ENCODE data around the gene DAB2IP.
A peak's percentile ranks its signal among the peaks of the same experiment; 100 is the strongest.

DAB2IP gene

GRCh38 chr9:121645003-121645402, 6.4 kb upstream of the DAB2IP start:
- Histone ChIP-seq H2AFZ (ENCODE audit: low read depth, low read length) (no peak overlapping the region), H3K4ac (ENCODE audit: low read depth in 1 of 2, low read length in 2 of 2) (no peak overlapping the region), H4K91ac (ENCODE audit: low read length) (no peak overlapping the region), H3K4me2 (ENCODE audit: low read length, poor library complexity, severe bottlenecking) (no peak overlapping the region), H2BK12ac (ENCODE audit: low read length in 2 of 2) (no peak overlapping the region), H3K27me3 (ENCODE audit: control insufficient read depth in 1 of 2, insufficient read depth in 1 of 2, low read length in 2 of 2) (peaks cover 0 to 34% of the 10 kb centered on the region in 2 experiments), H2AK5ac (ENCODE audit: low read length, severe bottlenecking) (peak overlapping the region; percentile 5), H4K8ac (ENCODE audit: low read length) (no peak overlapping the region), H2BK15ac (ENCODE audit: low read depth, poor library complexity, severe bottlenecking) (no peak overlapping the region), H2BK5ac (ENCODE audit: low read depth, low read length, poor library complexity, severe bottlenecking) (no peak overlapping the region), H3K4me1 (ENCODE audit: control insufficient read depth, insufficient read depth, low read depth, low read length) (peaks cover 35% of the 10 kb centered on the region), H3K14ac (ENCODE audit: low read length in 2 of 2) (no peak overlapping the region), H3K36me3 (ENCODE audit: control insufficient read depth in 1 of 2, insufficient read depth in 2 of 2, low read depth in 1 of 2, low read length in 2 of 2) (no peaks in the 10 kb centered on the region), H3K79me1 (replicated peaks; ENCODE audit: low read length, poor library complexity, severe bottlenecking) (no peaks in the 10 kb centered on the region), H3K27ac (ENCODE audit: low read length, poor library complexity, severe bottlenecking) (no peak overlapping the region), H3K9me3 (ENCODE audit: control insufficient read depth, low read length) (no peaks in the 10 kb centered on the region), H3K18ac (ENCODE audit: low read depth in 1 of 2, low read length in 2 of 2) (no peak overlapping the region), H3K9ac (ENCODE audit: low read length) (no peak overlapping the region), H2BK120ac (ENCODE audit: low read depth, low read length) (no peak overlapping the region), H3K23ac (ENCODE audit: low read length in 2 of 2) (no peak overlapping the region), H3K4me3 (ENCODE audit: insufficient read depth in 1 of 2, low read depth in 1 of 2, low read length in 2 of 2) (no peak overlapping the region)
- DNase-seq, result no peak
- WGBS, result 80% methylated on average over 4 of the region's 4 CpGs

- H2BK120ac ChIP-seq (ENCODE audit: low read depth, low read length), result no peak overlapping the region
- WGBS, result 37% methylated on average over 18 of the region's 22 CpGs
- H4K91ac ChIP-seq (ENCODE audit: low read length), result no peak overlapping the region
- peak overlapping the region; percentile 4 for H3K4me2 ChIP-seq (ENCODE audit: low read length, poor library complexity, severe bottlenecking)
- no peak overlapping the region for H3K14ac ChIP-seq (ENCODE audit: low read length in 2 of 2)
- no peak overlapping the region for H3K27ac ChIP-seq (ENCODE audit: low read length, poor library complexity, severe bottlenecking)
- DNase-seq, result no peak
- no peak overlapping the region for H3K4me3 ChIP-seq (ENCODE audit: insufficient read depth in 1 of 2, low read depth in 1 of 2, low read length in 2 of 2)
- no peak overlapping the region for H2BK5ac ChIP-seq (ENCODE audit: low read depth, low read length, poor library complexity, severe bottlenecking)
- no peaks in the 10 kb centered on the region for H3K9me3 ChIP-seq (ENCODE audit: control insufficient read depth, low read length)
- H3K27me3 ChIP-seq (ENCODE audit: control insufficient read depth in 1 of 2, insufficient read depth in 1 of 2, low read length in 2 of 2), result peaks cover 0 to 44% of the 10 kb centered on the region in 2 experiments
- no peak overlapping the region for H4K8ac ChIP-seq (ENCODE audit: low read length)
- H3K18ac ChIP-seq (ENCODE audit: low read depth in 1 of 2, low read length in 2 of 2), result no peak overlapping the region
- no peaks in the 10 kb centered on the region for H3K36me3 ChIP-seq (ENCODE audit: control insufficient read depth in 1 of 2, insufficient read depth in 2 of 2, low read depth in 1 of 2, low read length in 2 of 2)
- no peak overlapping the region for H3K9ac ChIP-seq (ENCODE audit: low read length)
- peaks cover 44% of the 10 kb centered on the region for H3K4me1 ChIP-seq (ENCODE audit: control insufficient read depth, insufficient read depth, low read depth, low read length)
- H2AFZ ChIP-seq (ENCODE audit: low read depth, low read length), result no peak overlapping the region
- H3K23ac ChIP-seq (ENCODE audit: low read length in 2 of 2), result no peak overlapping the region
- H3K4ac ChIP-seq (ENCODE audit: low read depth in 1 of 2, low read length in 2 of 2), result no peak overlapping the region
- no peaks in the 10 kb centered on the region for H3K79me1 ChIP-seq (replicated peaks; ENCODE audit: low read length, poor library complexity, severe bottlenecking)
- no peak overlapping the region for H2BK12ac ChIP-seq (ENCODE audit: low read length in 2 of 2)
- H2BK15ac ChIP-seq (ENCODE audit: low read depth, poor library complexity, severe bottlenecking), result peak overlapping the region; percentile 35
- peak overlapping the region; percentile 26 for H2AK5ac ChIP-seq (ENCODE audit: low read length, severe bottlenecking)
These were observed 5.3 kb upstream of the DAB2IP start for GRCh38 chr9:121645853-121646807.

DNA sequence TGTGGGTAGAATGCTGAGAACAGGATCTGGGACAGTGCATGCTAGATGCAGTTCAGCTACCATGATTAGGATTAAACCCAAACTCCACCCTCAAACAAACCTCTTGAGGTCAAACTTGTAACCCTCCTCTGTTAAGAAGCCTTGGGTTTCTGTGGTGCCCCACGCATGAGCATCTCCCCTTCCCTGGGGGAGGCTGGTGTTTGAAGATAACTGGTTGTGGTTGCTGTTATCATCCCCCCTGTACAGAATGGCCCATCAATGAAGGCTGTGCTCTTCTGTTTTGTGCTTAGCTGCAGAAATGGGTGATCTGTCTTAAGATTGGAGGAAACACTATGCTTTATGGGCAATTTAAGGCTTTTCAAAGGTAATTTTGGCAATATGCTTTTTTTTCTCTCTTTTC, 4.4 kb upstream of the DAB2IP start:
- H3K18ac ChIP-seq (ENCODE audit: low read depth in 1 of 2, low read length in 2 of 2), result no peak overlapping the region
- no peak overlapping the region for H3K4ac ChIP-seq (ENCODE audit: low read depth in 1 of 2, low read length in 2 of 2)
- 77% methylated on average over 1 of the region's 1 CpG for WGBS
- H2AK5ac ChIP-seq (ENCODE audit: low read length, severe bottlenecking), result no peak overlapping the region
- peaks cover 3% of the 10 kb centered on the region for H3K79me1 ChIP-seq (replicated peaks; ENCODE audit: low read length, poor library complexity, severe bottlenecking)
- H3K36me3 ChIP-seq (ENCODE audit: control insufficient read depth in 1 of 2, insufficient read depth in 2 of 2, low read depth in 1 of 2, low read length in 2 of 2), result no peaks in the 10 kb centered on the region
- H3K4me2 ChIP-seq (ENCODE audit: low read length, poor library complexity, severe bottlenecking), result no peak overlapping the region
- no peak overlapping the region for H2BK5ac ChIP-seq (ENCODE audit: low read depth, low read length, poor library complexity, severe bottlenecking)
- H3K27me3 ChIP-seq (ENCODE audit: control insufficient read depth in 1 of 2, insufficient read depth in 1 of 2, low read length in 2 of 2), result peaks cover 0 to 48% of the 10 kb centered on the region in 2 experiments
- H3K27ac ChIP-seq (ENCODE audit: low read length, poor library complexity, severe bottlenecking), result no peak overlapping the region
- no peak overlapping the region for H3K9ac ChIP-seq (ENCODE audit: low read length)
- no peak overlapping the region for H3K23ac ChIP-seq (ENCODE audit: low read length in 2 of 2)
- no peak overlapping the region for H2BK12ac ChIP-seq (ENCODE audit: low read length in 2 of 2)
- H4K91ac ChIP-seq (ENCODE audit: low read length), result no peak overlapping the region
- DNase-seq, result no peak
- H3K4me3 ChIP-seq (ENCODE audit: insufficient read depth in 1 of 2, low read depth in 1 of 2, low read length in 2 of 2), result no peak overlapping the region
- H3K14ac ChIP-seq (ENCODE audit: low read length in 2 of 2), result no peak overlapping the region
- no peak overlapping the region for H2BK15ac ChIP-seq (ENCODE audit: low read depth, poor library complexity, severe bottlenecking)
- no peak overlapping the region for H2BK120ac ChIP-seq (ENCODE audit: low read depth, low read length)
- no peaks in the 10 kb centered on the region for H3K9me3 ChIP-seq (ENCODE audit: control insufficient read depth, low read length)
- H2AFZ ChIP-seq (ENCODE audit: low read depth, low read length), result no peak overlapping the region
- H3K4me1 ChIP-seq (ENCODE audit: control insufficient read depth, insufficient read depth, low read depth, low read length), result peaks cover 47% of the 10 kb centered on the region
- no peak overlapping the region for H4K8ac ChIP-seq (ENCODE audit: low read length)

DNA sequence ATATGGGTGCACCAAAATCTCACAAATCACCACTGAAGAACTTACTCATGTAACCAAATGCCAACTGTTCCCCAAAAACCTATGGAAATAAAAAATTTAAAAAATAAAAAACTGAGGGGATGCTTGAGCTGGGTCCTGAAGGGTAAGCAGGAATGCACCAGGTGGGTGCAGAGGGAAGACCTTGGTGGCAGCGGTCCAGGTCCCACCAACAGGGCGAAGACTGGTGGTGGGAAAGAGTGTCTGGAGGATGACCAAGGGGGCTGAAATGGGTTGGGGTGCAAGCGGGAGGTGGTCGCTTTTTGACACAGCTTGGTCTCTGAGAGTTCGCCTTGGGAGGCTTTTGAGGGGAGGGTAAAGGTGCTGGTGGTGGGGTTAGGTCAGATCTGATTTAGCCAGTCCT, 3.3 kb upstream of the DAB2IP start:
- 92% methylated on average over 3 of the region's 5 CpGs for WGBS

More for the DNA sequence above, 3.3 kb upstream of the DAB2IP start:
- DNase-seq, result no peak
- no peak overlapping the region for H3K14ac ChIP-seq (ENCODE audit: low read length in 2 of 2)
- no peak overlapping the region for H2AK5ac ChIP-seq (ENCODE audit: low read length, severe bottlenecking)
- no peak overlapping the region for H2BK5ac ChIP-seq (ENCODE audit: low read depth, low read length, poor library complexity, severe bottlenecking)
- H3K27me3 ChIP-seq (ENCODE audit: control insufficient read depth in 1 of 2, insufficient read depth in 1 of 2, low read length in 2 of 2), result peaks cover 0 to 56% of the 10 kb centered on the region in 2 experiments
- H3K23ac ChIP-seq (ENCODE audit: low read length in 2 of 2), result no peak overlapping the region
- no peak overlapping the region for H2BK120ac ChIP-seq (ENCODE audit: low read depth, low read length)
- no peak overlapping the region for H3K18ac ChIP-seq (ENCODE audit: low read depth in 1 of 2, low read length in 2 of 2)
- H3K4ac ChIP-seq (ENCODE audit: low read depth in 1 of 2, low read length in 2 of 2), result no peak overlapping the region
- no peak overlapping the region for H2BK12ac ChIP-seq (ENCODE audit: low read length in 2 of 2)
- no peak overlapping the region for H2BK15ac ChIP-seq (ENCODE audit: low read depth, poor library complexity, severe bottlenecking)
- no peak overlapping the region for H3K4me2 ChIP-seq (ENCODE audit: low read length, poor library complexity, severe bottlenecking)
- no peak overlapping the region for H4K91ac ChIP-seq (ENCODE audit: low read length)
- H3K4me1 ChIP-seq (ENCODE audit: control insufficient read depth, insufficient read depth, low read depth, low read length), result peaks cover 52% of the 10 kb centered on the region
- no peak overlapping the region for H3K4me3 ChIP-seq (ENCODE audit: insufficient read depth in 1 of 2, low read depth in 1 of 2, low read length in 2 of 2)
- H3K36me3 ChIP-seq (ENCODE audit: control insufficient read depth in 1 of 2, insufficient read depth in 2 of 2, low read depth in 1 of 2, low read length in 2 of 2), result no peaks in the 10 kb centered on the region
- no peak overlapping the region for H2AFZ ChIP-seq (ENCODE audit: low read depth, low read length)
- no peak overlapping the region for H3K9ac ChIP-seq (ENCODE audit: low read length)
- H3K27ac ChIP-seq (ENCODE audit: low read length, poor library complexity, severe bottlenecking), result no peak overlapping the region
- no peaks in the 10 kb centered on the region for H3K9me3 ChIP-seq (ENCODE audit: control insufficient read depth, low read length)
- peaks cover 7% of the 10 kb centered on the region for H3K79me1 ChIP-seq (replicated peaks; ENCODE audit: low read length, poor library complexity, severe bottlenecking)
- H4K8ac ChIP-seq (ENCODE audit: low read length), result no peak overlapping the region
